CD14-positive monocyte (primary cell): ENCODE results near the gene FNDC3B. TPM values are rescaled to one million over a fixed set of nuclear protein-coding genes. Genes with fewer than 3 reads are reported as not detected.

Source experiments
- DNase-seq, 3 donors: peaks; one replicate each; pipeline ENCODE4 v3.0.0-alpha.2; 2011 to 2022
- H2AFZ ChIP-seq: 2 replicates; pipeline ENCODE4 v1.6.0; 2012; ENCODE audit warnings: mild to moderate bottlenecking, low read depth, low read length, inconsistent platforms; ENCODE audit not compliant: insufficient read depth, poor library complexity, severe bottlenecking
- H3K27ac ChIP-seq, 2 donors: 1 replicate in 1 of 2; 2 replicates in 1 of 2; pipeline ENCODE4 v1.5.1; 2012 to 2013; ENCODE audit warnings: low read length in 2 of 2, control low read depth in 1 of 2, inconsistent platforms in 1 of 2, low read depth in 1 of 2, mild to moderate bottlenecking in 1 of 2
- H3K27me3 ChIP-seq, 2 donors: one replicate each; pipeline versions ENCODE4 v1.6.0 to v1.6.1; 2011 to 2013; ENCODE audit warnings: low read length in 2 of 2; ENCODE audit not compliant: control insufficient read depth in 2 of 2, insufficient read depth in 2 of 2
- H3K36me3 ChIP-seq, 2 donors: replicated peaks in 1 of 2; 1 replicate in 1 of 2; 2 replicates in 1 of 2; pipeline versions ENCODE4 v1.5.1 to v1.6.1; 2012 to 2013; ENCODE audit warnings: low read length in 2 of 2, control low read depth in 1 of 2, inconsistent platforms in 1 of 2, mild to moderate bottlenecking in 1 of 2; ENCODE audit not compliant: insufficient read depth in 2 of 2, control insufficient read depth in 1 of 2
- H3K4me1 ChIP-seq, 2 donors: 1 replicate in 1 of 2; 2 replicates in 1 of 2; pipeline versions ENCODE4 v1.5.1 to v1.6.1; 2012 to 2013; ENCODE audit warnings: low read length in 2 of 2, control low read depth in 1 of 2, inconsistent platforms in 1 of 2, mild to moderate bottlenecking in 1 of 2, moderate library complexity in 1 of 2; ENCODE audit not compliant: insufficient read depth in 2 of 2, control insufficient read depth in 1 of 2
- H3K4me2 ChIP-seq: replicated peaks from 2 replicates; pipeline ENCODE3; 2012; ENCODE audit warnings: low read length, moderate library complexity, mild to moderate bottlenecking; ENCODE audit not compliant: poor library complexity, severe bottlenecking; ENCODE audit errors: extremely low read depth
- H3K4me3 ChIP-seq, 3 experiments: fragments of 200-600 bp in 1 of 3; sonication (generic) in 1 of 3; replicated peaks in 1 of 3; 1 replicate in 2 of 3; 2 replicates in 1 of 3; pipeline ENCODE4 v1.5.1; 2011 to 2013; ENCODE audit warnings: low read length in 3 of 3, mild to moderate bottlenecking in 3 of 3, control low read depth in 2 of 3, low read depth in 2 of 3, inconsistent platforms in 1 of 3, moderate library complexity in 1 of 3
- H3K79me2 ChIP-seq: 2 replicates; pipeline ENCODE4 v1.6.0; 2012; ENCODE audit warnings: mild to moderate bottlenecking, control low read depth, inconsistent platforms, low read length, moderate library complexity; ENCODE audit not compliant: insufficient read depth
- H3K9ac ChIP-seq: 2 replicates; pipeline ENCODE4 v1.6.0; 2017; ENCODE audit warnings: low read length, mild to moderate bottlenecking; ENCODE audit not compliant: insufficient read depth, poor library complexity, severe bottlenecking
- H3K9me3 ChIP-seq, 2 donors: replicated peaks in 1 of 2; 1 replicate in 1 of 2; 2 replicates in 1 of 2; pipeline versions ENCODE4 v1.5.1 to v1.6.1; 2012 to 2013; ENCODE audit warnings: low read length in 2 of 2, control low read depth in 1 of 2; ENCODE audit not compliant: control insufficient read depth in 1 of 2, insufficient read depth in 1 of 2
- H4K20me1 ChIP-seq: 2 replicates; pipeline ENCODE4 v1.6.0; 2012; ENCODE audit warnings: mild to moderate bottlenecking, low read length, control low read depth, moderate library complexity; ENCODE audit not compliant: insufficient read depth
- H3K27ac Mint-ChIP-seq, 7 donors: one replicate each; pipeline ENCODE4 v1.8.0; 2020; ENCODE audit warnings: mild to moderate bottlenecking in 7 of 7, mixed read lengths in 7 of 7, moderate library complexity in 6 of 7, inconsistent platforms in 2 of 7
- H3K27me3 Mint-ChIP-seq, 3 donors: one replicate each; pipeline ENCODE4 v1.8.0; 2021 to 2022; ENCODE audit warnings: low read depth in 3 of 3, mild to moderate bottlenecking in 3 of 3, mixed read lengths in 3 of 3, moderate library complexity in 3 of 3, inconsistent platforms in 1 of 3
- H3K36me3 Mint-ChIP-seq, 2 donors: one replicate each; pipeline ENCODE4 v1.8.0; 2020; ENCODE audit warnings: mixed read lengths in 2 of 2, inconsistent platforms in 1 of 2, mild to moderate bottlenecking in 1 of 2
- H3K4me1 Mint-ChIP-seq: one replicate; pipeline ENCODE4 v1.8.0; 2020; ENCODE audit warnings: mild to moderate bottlenecking, mixed read lengths
- H3K4me3 Mint-ChIP-seq, 2 donors: one replicate each; pipeline ENCODE4 v1.8.0; 2020; ENCODE audit warnings: mild to moderate bottlenecking in 2 of 2, mixed read lengths in 2 of 2, moderate library complexity in 1 of 2
- H3K9me3 Mint-ChIP-seq, 7 donors: one replicate each; pipeline ENCODE4 v1.8.0; 2020 to 2022; ENCODE audit warnings: mixed read lengths in 7 of 7, mild to moderate bottlenecking in 6 of 7, moderate library complexity in 6 of 7, inconsistent platforms in 2 of 7
- WGBS: methylation state at CpG from one replicate; pipeline ENCODE4 v1.1.5; 2013; ENCODE audit warnings: missing lambda C conversion rate; ENCODE audit not compliant: insufficient coverage; 5-methylcytosine and 5-hydroxymethylcytosine counted together
- intact Hi-C, 2 donors: fragments of 100-400 bp; cut with micrococcal nuclease; formaldehyde crosslinking; loops; one replicate each; pipeline versions ENCODE4 v1.15.0 to v1.15.1; 2023
- polyA plus RNA-seq, 3 donors: library from polyadenylated mRNA; depleted of rRNA in 1 of 3; unstranded in 2 of 3; stranded (reverse) in 1 of 3; fragments of 300-500 nt in 2 of 3; fragments of >200 nt in 1 of 3; fragmentation: Illumina TruSeq in 2 of 3; gene quantifications; 1 replicate in 2 of 3; 2 replicates in 1 of 3; pipeline ENCODE4 v1.2.3, GENCODE V29; 2012 to 2021
- TF ChIP-seq, protein P1 (sequence below): fragments of 200-600 bp; IDR thresholded peaks from one replicate; pipeline ENCODE4 v1.8.0; 2022; ENCODE audit warnings: antibody characterized with exemption, mild to moderate bottlenecking

The FNDC3B gene
- polyA plus RNA-seq, 3 donors, result 19.6 to 36.1 (median 25.7) TPM

DNA sequence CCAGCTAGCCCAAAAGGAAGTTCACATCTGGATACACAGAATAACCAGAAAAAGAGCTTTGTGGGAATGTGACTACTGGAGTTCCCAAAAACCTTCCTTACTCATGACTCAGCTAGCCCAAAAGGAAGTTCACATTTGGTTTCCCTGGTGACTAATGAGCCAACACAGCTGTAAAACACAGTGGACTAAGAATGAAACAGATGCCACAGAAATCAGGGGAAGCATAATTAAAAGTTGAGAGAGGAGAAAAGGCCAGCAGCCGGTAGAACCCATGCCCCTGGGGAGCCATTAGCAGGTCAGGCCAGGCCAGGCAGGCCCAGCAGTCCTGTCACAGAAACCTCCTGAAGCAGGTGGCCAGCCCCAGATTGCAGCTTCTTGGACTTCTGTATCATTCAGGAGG, 278.6 kb downstream of the FNDC3B start:
- H3K9me3 ChIP-seq, result no peaks in the 10 kb centered on the region
- H3K4me3 ChIP-seq, result no peak overlapping the region
- no peak overlapping the region for H2AFZ ChIP-seq
- no peaks in the 10 kb centered on the region for H3K27me3 ChIP-seq
- peaks cover 3% of the 10 kb centered on the region for H3K79me2 ChIP-seq
- H3K4me1 ChIP-seq, result peaks cover 14% of the 10 kb centered on the region in 2 donors
- peaks cover 51 to 80% of the 10 kb centered on the region in 2 donors for H3K36me3 ChIP-seq
- H4K20me1 ChIP-seq, result peaks cover 20% of the 10 kb centered on the region
- H3K4me3 Mint-ChIP-seq, result peak overlapping the region in 1 of 2 donors; percentile 7
- TF ChIP-seq, protein P1, sequence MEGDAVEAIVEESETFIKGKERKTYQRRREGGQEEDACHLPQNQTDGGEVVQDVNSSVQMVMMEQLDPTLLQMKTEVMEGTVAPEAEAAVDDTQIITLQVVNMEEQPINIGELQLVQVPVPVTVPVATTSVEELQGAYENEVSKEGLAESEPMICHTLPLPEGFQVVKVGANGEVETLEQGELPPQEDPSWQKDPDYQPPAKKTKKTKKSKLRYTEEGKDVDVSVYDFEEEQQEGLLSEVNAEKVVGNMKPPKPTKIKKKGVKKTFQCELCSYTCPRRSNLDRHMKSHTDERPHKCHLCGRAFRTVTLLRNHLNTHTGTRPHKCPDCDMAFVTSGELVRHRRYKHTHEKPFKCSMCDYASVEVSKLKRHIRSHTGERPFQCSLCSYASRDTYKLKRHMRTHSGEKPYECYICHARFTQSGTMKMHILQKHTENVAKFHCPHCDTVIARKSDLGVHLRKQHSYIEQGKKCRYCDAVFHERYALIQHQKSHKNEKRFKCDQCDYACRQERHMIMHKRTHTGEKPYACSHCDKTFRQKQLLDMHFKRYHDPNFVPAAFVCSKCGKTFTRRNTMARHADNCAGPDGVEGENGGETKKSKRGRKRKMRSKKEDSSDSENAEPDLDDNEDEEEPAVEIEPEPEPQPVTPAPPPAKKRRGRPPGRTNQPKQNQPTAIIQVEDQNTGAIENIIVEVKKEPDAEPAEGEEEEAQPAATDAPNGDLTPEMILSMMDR, result no peak
- intact Hi-C loops, result no loop called here
- H3K36me3 Mint-ChIP-seq, result peaks cover 47 to 83% of the 10 kb centered on the region in 2 donors
- peak overlapping the region; percentile 79 to 90 (median 87) for H3K27ac Mint-ChIP-seq
- peaks cover 16% of the 10 kb centered on the region for H3K4me1 Mint-ChIP-seq
- H3K27ac ChIP-seq, result peak overlapping the region; percentile 53 to 79
- peaks cover 0 to 3% (median 2%) of the 10 kb centered on the region in 3 donors for H3K27me3 Mint-ChIP-seq
- DNase-seq, result peak; percentile 39 to 92 (median 68)
- no peak overlapping the region for H3K4me2 ChIP-seq
- peak overlapping the region; percentile 20 for H3K9ac ChIP-seq
- WGBS, result 0% methylated on average over 1 of the region's 1 CpG
- H3K9me3 Mint-ChIP-seq, result peaks cover 0 to 3% (median 0%) of the 10 kb centered on the region in 7 donors

DNA sequence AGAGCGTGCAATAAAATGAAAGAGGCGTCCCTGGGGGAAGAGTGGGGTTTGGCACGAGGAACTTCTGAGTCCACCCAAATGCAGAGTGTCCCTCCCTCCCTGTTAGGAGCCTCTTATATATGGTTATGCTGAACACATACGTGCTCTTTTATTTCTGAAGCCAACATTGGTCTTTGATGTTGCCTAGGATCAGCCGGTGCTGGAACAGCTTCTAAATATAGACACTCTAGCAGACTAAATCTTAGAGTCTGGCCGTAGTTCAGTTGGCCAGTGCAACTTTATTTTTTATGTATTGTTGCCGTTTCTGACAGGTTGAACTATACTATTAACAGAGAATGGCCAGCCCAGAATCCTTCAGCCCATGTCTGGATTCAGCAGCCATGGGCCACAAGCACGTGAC, 280.2 kb downstream of the FNDC3B start:
- Histone ChIP-seq H2AFZ (no peak overlapping the region), H3K4me2 (no peak overlapping the region), H3K27me3 (no peaks in the 10 kb centered on the region), H3K79me2 (peaks cover 3% of the 10 kb centered on the region), H3K9ac (no peak overlapping the region), H4K20me1 (peaks cover 26% of the 10 kb centered on the region), H3K9me3 (no peaks in the 10 kb centered on the region), H3K36me3 (peaks cover 48 to 79% of the 10 kb centered on the region in 2 donors), H3K4me1 (peaks cover 14% of the 10 kb centered on the region in 2 donors), H3K27ac (peak overlapping the region in 1 of 2 donors; percentile 79), H3K4me3 (no peak overlapping the region)
- Mint-ChIP-seq H3K4me3 (no peak overlapping the region), H3K27ac (peak overlapping the region in 5 of 7 donors; percentile 66 to 88 (median 79)), H3K4me1 (peaks cover 16% of the 10 kb centered on the region), H3K27me3 (peaks cover 0 to 3% (median 2%) of the 10 kb centered on the region in 3 donors), H3K9me3 (peaks cover 0 to 3% (median 0%) of the 10 kb centered on the region in 7 donors), H3K36me3 (peaks cover 45 to 82% of the 10 kb centered on the region in 2 donors)
- WGBS, result 93% methylated on average over 2 of the region's 8 CpGs
- intact Hi-C loops, result no loop called here
- DNase-seq, result no peak
- TF ChIP-seq, protein P1, result no peak
